Activated CD4-positive, CD25-positive, alpha-beta regulatory T cell treated with anti-CD3 and anti-CD28 coated beads, Interleukin-2, amount 50 U/mL, for 16 hours (primary cell): ENCODE data around the gene PCP4.
"Not testable (repeated sequence)": the region's sequence is repeated elsewhere in the genome, so short reads cannot be mapped to it uniquely, and the experiment has no call there.

Source experiments
- DNase-seq: peaks from one replicate; pipeline ENCODE4 v3.0.0-alpha.2; 2020; ENCODE audit warnings: low read depth, low spot score

The PCP4 gene

DNA sequence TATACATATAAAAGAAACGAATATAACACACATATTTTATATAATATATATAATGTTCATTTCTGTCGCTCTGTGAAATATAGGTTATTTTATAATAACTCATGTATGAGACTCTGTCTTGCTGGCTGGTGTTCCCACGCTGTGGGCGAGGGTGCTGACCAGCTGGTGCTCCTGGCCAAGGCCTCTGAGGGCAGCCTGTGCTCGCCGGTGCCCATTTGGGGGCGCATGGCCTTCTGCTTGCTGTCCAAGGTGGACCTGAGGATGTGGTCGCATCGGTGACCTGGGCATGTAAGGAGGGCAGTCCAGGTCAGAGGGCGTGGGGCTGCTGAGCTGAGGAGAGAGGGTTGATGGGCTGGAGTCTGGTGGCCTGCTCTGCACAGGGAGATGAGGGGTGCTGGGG, 1.1 kb upstream of the PCP4 start:
- no peak for DNase-seq

GRCh38 chr21:39869141-39869818, 2.0 kb downstream of the PCP4 start:
- DNase-seq, result no peak

DNA sequence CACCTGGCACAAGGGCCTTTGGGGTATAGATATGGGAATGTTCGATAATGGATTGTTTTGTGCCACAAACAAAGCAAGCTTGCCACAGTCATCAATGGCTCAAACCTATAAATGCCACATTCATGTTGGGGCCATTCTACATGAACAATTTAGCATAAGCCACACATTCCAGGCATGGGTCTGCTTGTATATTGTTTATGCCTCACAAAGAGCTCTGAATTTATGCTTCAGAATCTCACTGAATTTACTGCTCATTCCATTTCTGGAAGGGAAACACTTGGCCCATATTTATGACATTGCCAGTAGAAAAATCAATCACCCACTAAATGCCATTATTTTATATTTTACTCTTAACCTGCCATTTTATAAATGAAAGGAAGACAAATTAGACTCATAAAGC, 6.4 kb downstream of the PCP4 start:
- DNase-seq, result no peak

GRCh38 chr21:39874206-39874605, 7.0 kb downstream of the PCP4 start:
- DNase-seq, result no peak

DNA sequence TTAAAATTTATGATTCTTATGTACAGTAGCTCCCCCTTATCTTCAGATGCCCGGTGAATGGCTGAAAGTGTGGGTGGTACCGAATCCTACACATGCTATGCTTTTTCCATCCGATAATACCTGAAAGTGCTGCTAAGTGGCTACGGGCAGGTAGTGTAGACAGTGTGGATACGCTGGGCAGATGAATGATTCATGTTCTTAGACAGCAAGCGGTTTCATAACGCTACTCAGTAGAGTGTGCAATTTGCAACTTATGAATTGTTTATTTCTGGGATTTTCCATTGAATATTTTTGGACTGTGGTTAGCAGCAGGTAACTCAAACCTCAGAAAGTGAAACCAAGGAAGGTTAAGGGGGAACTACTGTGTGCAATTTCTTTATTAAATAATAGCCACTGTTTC, 7.5 kb downstream of the PCP4 start:
- no peak for DNase-seq

- DNase-seq, result no peak
Observed at GRCh38 chr21:39881661-39882060, 14.4 kb downstream of the PCP4 start.

DNA sequence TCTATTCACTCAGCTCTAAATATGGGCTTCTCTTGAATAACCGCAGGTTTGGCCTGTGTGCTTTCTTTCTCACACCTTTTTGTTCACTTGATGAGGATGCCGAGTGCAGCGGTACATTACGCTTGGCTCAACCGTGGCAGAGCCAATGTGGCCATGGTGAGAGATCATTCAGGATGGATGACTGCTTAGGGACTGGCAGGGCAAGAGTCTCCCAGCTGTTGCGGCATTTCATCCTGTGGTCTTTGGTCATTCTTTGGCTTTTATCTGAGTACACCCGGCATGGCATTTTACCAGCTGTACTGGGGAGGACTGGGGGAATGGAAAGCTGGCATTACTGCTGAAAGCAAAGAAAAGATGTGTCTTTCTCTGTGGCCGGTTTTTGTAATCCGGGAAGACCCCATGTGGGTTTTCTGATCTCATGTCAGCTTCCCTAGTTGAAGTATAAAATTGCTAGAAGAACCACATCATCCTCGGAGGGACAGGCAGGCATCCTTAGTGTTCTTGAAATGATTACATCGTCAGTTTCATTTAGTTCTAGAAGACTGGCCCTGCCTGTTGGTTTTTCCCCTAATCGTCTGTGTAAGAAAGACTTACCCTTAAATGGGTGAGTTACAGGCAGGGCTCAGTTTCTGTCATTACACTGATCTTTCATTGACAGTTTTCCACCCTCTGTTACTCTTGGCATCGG, 15.1 kb downstream of the PCP4 start:
- no peak for DNase-seq

DNA sequence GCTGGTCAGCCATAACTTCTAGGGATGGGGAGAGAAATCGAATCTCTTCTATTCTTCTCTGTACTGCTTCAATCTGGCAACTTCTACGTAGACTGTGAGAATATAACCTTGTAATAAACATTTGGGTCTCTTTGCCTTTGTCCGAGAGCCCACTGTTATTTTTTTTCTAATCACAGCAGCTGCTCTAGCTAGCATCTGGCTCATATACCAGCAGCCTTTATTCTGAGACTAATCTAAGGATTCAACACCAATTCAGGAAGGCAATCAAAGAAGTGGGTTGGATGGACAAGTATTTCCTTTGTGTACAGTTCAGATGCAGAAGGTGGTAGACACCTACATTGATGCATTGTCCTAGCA, 15.6 kb downstream of the PCP4 start:
- DNase-seq, result no peak

DNA sequence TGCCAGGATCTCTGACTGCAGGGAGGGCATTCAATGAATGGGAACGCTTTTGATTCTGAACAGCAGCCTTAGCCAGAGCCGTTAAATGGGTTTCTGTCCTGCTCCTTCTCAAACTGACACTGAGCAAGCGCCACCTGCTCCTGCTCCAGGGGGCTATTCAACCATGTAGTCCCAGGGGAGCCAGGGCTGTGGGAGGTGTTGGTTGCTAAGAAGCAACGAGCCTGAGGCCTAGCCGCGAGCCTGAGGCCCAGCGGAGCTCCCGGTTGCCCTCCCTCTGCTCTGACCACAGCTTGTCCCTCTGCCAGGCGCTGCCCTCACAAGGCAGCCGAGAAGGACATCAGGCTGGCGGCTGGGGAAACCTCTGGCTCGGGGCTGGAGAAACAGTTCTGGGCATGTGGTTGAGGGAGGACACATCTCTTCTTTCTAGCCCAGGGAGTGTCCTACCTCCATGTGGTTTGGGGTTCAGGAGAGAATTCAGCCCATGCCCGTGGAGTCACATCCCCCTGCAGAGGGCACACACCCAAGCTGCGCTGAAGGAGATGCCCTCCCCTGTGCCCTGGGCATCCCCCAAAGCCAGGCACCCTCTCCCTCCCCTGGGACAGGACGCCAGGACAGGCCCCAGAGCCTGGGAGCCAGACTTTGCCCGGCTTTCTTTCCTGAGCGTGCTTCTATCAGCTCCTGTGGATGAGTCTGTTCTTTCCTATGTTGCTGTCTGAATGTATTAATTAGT, 18.0 kb downstream of the PCP4 start:
- no peak for DNase-seq

DNA sequence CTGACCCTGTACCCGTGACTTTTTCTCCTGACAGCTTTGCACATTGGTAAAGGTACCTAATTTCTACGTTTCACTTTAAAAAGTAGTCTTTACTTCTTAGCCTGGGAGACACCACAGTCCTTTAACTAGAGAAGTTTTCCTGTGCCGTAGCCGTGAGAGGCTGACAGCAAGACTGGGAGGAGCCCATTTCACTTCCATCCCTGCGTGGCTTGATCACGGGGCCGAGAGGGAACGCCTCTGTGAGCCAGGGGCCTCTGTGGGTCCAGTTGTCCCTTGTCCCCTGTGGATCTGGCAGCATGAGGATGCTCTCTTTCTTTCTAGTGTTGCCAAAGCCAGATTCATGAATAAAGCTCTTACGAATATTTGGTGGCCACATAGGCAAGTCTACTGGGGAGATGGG, 21.6 kb downstream of the PCP4 start:
- DNase-seq, result no peak

GRCh38 chr21:39891111-39891510, 23.9 kb downstream of the PCP4 start:
- DNase-seq, result no peak

DNA sequence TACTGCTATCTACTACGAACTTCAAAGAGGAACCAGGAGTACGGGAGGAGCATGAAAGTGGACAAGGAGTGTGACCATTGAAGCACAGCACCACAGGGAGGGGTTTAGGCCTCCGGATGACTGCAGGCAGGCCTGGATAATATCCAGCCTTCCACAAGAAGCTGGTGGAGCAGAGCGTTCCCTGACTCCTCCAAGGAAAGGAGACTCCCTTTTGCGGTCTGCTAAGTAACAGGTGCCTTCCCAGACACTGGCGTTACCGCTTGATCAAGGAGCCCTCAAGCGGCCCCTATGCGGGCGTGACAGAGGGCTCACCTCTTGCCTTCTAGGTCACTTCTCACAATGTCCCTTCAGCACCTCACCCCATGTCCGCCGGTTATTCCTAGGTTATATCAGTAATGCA, 24.6 kb downstream of the PCP4 start:
- not testable (repeated sequence) for DNase-seq

- no peak for DNase-seq
Observed at GRCh38 chr21:39900491-39900890, 33.3 kb downstream of the PCP4 start.

GRCh38 chr21:39900911-39901310, 33.7 kb downstream of the PCP4 start:
- no peak for DNase-seq

GRCh38 chr21:39902986-39903385, 35.7 kb downstream of the PCP4 start:
- DNase-seq, result no peak

DNA sequence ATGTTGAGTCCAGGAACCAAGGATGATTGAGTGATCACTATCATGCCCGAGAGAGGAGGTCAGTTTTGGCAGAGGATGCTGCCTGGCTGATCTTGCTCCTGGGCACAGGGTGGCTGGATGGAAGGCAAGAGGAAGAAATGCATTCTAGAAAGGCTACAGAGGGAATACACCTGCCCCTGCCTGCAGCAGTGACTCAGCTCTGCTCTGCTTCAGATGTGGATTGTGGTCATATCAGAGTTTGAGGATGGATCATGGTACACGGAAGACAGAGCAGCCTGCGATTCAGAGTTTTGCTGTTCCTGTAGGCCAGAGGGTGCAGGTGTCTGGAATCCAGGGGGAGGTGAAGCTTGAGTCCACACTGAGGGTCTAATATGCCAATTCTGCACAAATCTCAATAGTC, 37.2 kb downstream of the PCP4 start:
- no peak for DNase-seq

- DNase-seq, result no peak
Observed at GRCh38 chr21:39908265-39908923, 41.2 kb downstream of the PCP4 start.

DNA sequence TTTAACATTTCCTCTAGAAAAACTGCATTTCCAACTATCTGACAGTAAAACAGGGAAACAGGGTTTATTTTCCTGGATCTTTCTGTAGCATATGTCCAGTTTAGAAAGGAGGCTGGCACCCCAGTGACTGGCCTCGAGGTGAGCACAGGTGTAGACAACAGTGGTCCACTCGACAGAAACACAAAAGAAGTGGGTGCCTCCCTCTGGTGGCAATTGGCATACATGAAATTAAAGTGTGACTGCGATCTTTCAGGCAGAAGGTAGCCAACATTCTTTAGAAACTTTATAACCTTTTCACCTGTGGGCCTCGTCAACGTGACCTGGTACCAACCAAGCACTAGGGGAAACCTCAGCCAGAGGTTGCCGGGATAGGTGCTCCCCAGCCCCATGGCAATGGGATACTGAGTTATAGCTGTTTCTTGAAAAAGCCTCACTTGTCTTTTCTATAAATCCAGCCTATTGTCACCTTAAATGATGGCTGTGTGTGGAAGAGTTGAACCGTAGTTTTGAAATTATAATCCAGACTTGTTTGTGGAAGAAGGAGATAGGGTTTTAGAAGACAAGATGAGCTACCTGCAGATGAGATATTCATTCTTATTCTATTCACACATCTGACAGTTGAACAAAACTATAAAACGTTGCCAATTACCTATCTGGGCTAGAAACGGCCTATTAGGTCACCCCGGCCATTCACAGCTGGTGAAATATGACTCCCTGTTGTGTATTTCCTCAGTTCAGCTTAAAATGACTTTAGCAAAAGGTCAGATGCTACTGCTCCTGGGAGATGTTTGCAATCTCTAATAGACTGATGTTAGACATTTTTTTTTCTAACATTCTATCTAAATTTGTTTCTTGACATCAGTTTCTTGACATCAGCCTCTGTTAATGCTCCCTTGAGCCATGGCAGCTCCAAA, 44.3 kb downstream of the PCP4 start:
- DNase-seq, result no peak

DNA sequence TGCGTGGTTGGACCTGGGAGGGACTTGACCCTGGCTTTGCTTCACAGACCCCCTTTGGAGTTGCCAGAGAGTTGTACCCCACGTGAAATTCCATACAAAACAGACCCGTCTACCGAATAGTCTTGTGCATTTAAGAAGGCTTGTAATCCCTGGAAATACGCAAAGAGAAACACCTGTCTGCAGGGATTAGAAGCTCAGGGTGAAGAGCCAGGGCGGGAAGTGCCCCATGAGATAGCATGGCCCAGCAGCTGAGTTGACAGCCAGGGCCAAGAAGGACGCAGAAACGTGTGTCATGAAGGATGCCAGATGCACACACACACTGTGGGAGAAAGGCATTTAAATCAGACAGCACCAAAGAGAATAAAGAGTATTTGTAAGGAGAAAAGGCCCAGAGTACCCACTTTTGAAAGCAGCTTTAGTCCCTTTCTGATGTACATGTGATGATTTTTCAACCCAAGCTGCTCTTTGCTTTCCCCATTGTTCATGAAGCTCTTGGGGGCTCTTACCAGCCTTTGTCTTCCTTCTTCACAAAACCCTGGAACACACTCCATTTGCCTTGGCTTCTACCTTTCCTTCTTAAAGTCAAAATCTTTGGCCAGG, 46.6 kb downstream of the PCP4 start:
- no peak for DNase-seq

GRCh38 chr21:39915881-39916280, 48.6 kb downstream of the PCP4 start:
- no peak for DNase-seq

DNA sequence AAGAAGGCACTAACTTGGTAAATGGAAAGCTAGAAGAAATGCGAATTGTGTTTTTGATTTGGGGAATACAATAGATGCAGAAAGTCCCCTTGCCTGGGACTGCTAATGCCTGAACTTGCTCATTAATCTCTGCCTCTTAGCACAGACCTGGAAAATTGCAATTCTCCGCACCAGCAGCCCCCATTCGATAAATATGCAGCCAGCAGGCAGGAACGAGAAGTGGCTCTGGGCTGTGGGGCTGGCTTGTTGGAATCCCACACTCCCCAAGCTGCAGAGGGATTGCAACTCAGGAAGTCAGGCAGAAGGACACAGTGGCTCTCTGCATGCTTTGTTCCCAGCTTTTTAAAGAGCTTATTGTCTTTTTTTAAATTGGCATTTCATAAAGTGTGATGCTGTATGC, 51.3 kb downstream of the PCP4 start:
- no peak for DNase-seq
